HepG2 (cell line): ENCODE results near the gene MT1F. TPM values are rescaled to one million over a fixed set of nuclear protein-coding genes. Genes with fewer than 3 reads are reported as not detected.

Source experiments
- CREM ChIP-seq, 2 experiments: sonication (generic) in 1 of 2; formaldehyde crosslinking in 1 of 2; IDR thresholded peaks; 2 replicates each; pipeline versions ENCODE4 v1.4.0 to v1.6.1; 2016 to 2020; ENCODE audit warnings: antibody characterized with exemption in 1 of 2, mild to moderate bottlenecking in 1 of 2, missing genetic modification reagents in 1 of 2
- DDIT3 ChIP-seq: sonication (generic); formaldehyde crosslinking; IDR thresholded peaks from 2 replicates; pipeline ENCODE4 v1.4.0; 2020; ENCODE audit warnings: mild to moderate bottlenecking, missing genetic modification reagents
- ISX ChIP-seq: sonication (generic); formaldehyde crosslinking; conservative IDR thresholded peaks from 2 replicates; pipeline ENCODE4 v1.5.0; 2020; ENCODE audit warnings: missing genetic modification reagents
- RARA ChIP-seq: IDR thresholded peaks from 2 replicates; pipeline ENCODE4 v1.6.1; 2016; ENCODE audit warnings: missing genetic modification reagents, missing compliant biosample characterization
- SAP130 ChIP-seq: IDR thresholded peaks from 2 replicates; pipeline ENCODE4 v1.6.1; 2016; ENCODE audit warnings: low read depth
- SMYD3 ChIP-seq: sonication (generic); formaldehyde crosslinking; IDR thresholded peaks from 2 replicates; pipeline ENCODE4 v1.8.1; 2023; ENCODE audit warnings: mild to moderate bottlenecking, missing genetic modification reagents
- SRSF9 ChIP-seq: fragments of 200-400 bp; formaldehyde crosslinking; IDR thresholded peaks from 2 replicates; pipeline ENCODE4 v1.6.1; 2018; ENCODE audit warnings: borderline replicate concordance, mild to moderate bottlenecking, low read depth, low read length; ENCODE audit not compliant: insufficient read depth, poor library complexity, severe bottlenecking
- ZNF232 ChIP-seq: sonication (generic); formaldehyde crosslinking; IDR thresholded peaks from 2 replicates; pipeline ENCODE4 v1.4.0; 2020; ENCODE audit warnings: missing genetic modification reagents, borderline replicate concordance
- ZNF329 ChIP-seq: sonication (generic); formaldehyde crosslinking; IDR thresholded peaks from 2 replicates; pipeline ENCODE4 v1.9.0; 2021; ENCODE audit warnings: low read depth, mild to moderate bottlenecking, missing genetic modification reagents
- ZNF354B ChIP-seq: sonication (generic); formaldehyde crosslinking; IDR thresholded peaks from 2 replicates; pipeline ENCODE4 v1.8.0; 2022; ENCODE audit warnings: mild to moderate bottlenecking, missing genetic modification reagents
- ZNF569 ChIP-seq: sonication (generic); formaldehyde crosslinking; IDR thresholded peaks from 2 replicates; pipeline ENCODE4 v1.5.0; 2020; ENCODE audit warnings: mild to moderate bottlenecking, missing genetic modification reagents, moderate library complexity, borderline replicate concordance
- ZNF878 ChIP-seq: sonication (generic); formaldehyde crosslinking; IDR thresholded peaks from 2 replicates; pipeline ENCODE4 v1.8.1; 2023; ENCODE audit warnings: mild to moderate bottlenecking, missing genetic modification reagents, moderate library complexity
- polyA plus RNA-seq, 8 experiments: library from polyadenylated mRNA; depleted of rRNA in 3 of 8; stranded (reverse) in 7 of 8; unstranded in 1 of 8; fragments of >200 nt; fragmentation: Illumina TruSeq in 4 of 8; extraction: Trizol in 4 of 8; gene quantifications; 2 replicates each; pipeline versions ENCODE4 v1.2.1 to v1.2.3, GENCODE V29; 2011 to 2016; ENCODE audit warnings: low read depth in 4 of 8, missing spikeins in 1 of 8, mixed read lengths in 1 of 8; ENCODE audit not compliant: insufficient read depth in 1 of 8
- total RNA-seq, 5 experiments: library from RNA; depleted of rRNA; stranded (reverse); fragments of >200 nt; fragmentation: Illumina TruSeq; extraction: Trizol; gene quantifications; 2 replicates each; pipeline ENCODE4 v1.2.3, GENCODE V29; 2016; ENCODE audit warnings: low read depth in 1 of 5
- TF ChIP-seq, protein P1 (sequence below): sonication (generic); formaldehyde crosslinking; IDR thresholded peaks from 2 replicates; pipeline ENCODE4 v1.8.1; 2023; ENCODE audit warnings: mild to moderate bottlenecking, inconsistent platforms, moderate library complexity, missing genetic modification reagents, borderline replicate concordance
- TF ChIP-seq, protein P2 (sequence below): sonication (generic); formaldehyde crosslinking; IDR thresholded peaks from 2 replicates; pipeline ENCODE4 v1.4.0; 2020; ENCODE audit warnings: low read depth, mild to moderate bottlenecking, missing genetic modification reagents
- TF ChIP-seq, protein P3 (sequence below): sonication (generic); formaldehyde crosslinking; IDR thresholded peaks from 2 replicates; pipeline ENCODE4 v1.4.0; 2020; ENCODE audit warnings: low read depth, missing genetic modification reagents
- TF ChIP-seq, protein P4 (sequence below): sonication (generic); formaldehyde crosslinking; IDR thresholded peaks from 2 replicates; pipeline ENCODE4 v1.9.0; 2021; ENCODE audit warnings: mild to moderate bottlenecking, missing genetic modification reagents

The MT1F gene
- total and polyA plus RNA-seq, 2 of the 13 experiments (the other 11 are each of a cell fraction or from before 2014, with no cell fraction given): 1.9 to 169 TPM

- TF ChIP-seq, protein P1, sequence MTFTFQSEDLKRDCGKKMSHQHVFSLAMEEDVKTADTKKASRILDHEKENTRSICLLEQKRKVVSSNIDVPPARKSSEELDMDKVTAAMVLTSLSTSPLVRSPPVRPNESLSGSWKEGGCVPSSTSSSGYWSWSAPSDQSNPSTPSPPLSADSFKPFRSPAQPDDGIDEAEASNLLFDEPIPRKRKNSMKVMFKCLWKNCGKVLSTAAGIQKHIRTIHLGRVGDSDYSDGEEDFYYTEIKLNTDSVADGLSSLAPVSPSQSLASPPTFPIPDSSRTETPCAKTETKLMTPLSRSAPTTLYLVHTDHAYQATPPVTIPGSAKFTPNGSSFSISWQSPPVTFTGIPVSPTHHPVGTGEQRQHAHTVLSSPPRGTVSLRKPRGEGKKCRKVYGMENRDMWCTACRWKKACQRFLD (CRISPR knock-in tag): no peak
- TF ChIP-seq CREM (IDR thresholded peaks at IDR 0.05) (no peak), CREM (CRISPR knock-in tag; IDR thresholded peaks at IDR 0.05) (no peak), RARA (peak; percentile 30; the same call in 1 of the 2 replicates), ZNF329 (CRISPR knock-in tag) (no peak), SRSF9 (no peak), ISX (CRISPR knock-in tag) (no peak), ZNF569 (CRISPR knock-in tag) (no peak), SAP130 (CRISPR knock-in tag) (0 out of 2 replicates have a peak, but pooled peaks have one; percentile 21), ZNF354B (CRISPR knock-in tag) (no peak), DDIT3 (CRISPR knock-in tag) (no peak), ZNF232 (CRISPR knock-in tag) (no peak), ZNF878 (CRISPR knock-in tag) (no peak), SMYD3 (CRISPR knock-in tag) (no peak)
- TF ChIP-seq, protein P2, sequence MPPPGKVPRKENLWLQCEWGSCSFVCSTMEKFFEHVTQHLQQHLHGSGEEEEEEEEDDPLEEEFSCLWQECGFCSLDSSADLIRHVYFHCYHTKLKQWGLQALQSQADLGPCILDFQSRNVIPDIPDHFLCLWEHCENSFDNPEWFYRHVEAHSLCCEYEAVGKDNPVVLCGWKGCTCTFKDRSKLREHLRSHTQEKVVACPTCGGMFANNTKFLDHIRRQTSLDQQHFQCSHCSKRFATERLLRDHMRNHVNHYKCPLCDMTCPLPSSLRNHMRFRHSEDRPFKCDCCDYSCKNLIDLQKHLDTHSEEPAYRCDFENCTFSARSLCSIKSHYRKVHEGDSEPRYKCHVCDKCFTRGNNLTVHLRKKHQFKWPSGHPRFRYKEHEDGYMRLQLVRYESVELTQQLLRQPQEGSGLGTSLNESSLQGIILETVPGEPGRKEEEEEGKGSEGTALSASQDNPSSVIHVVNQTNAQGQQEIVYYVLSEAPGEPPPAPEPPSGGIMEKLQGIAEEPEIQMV (CRISPR knock-in tag): no peak
- TF ChIP-seq, protein P3, sequence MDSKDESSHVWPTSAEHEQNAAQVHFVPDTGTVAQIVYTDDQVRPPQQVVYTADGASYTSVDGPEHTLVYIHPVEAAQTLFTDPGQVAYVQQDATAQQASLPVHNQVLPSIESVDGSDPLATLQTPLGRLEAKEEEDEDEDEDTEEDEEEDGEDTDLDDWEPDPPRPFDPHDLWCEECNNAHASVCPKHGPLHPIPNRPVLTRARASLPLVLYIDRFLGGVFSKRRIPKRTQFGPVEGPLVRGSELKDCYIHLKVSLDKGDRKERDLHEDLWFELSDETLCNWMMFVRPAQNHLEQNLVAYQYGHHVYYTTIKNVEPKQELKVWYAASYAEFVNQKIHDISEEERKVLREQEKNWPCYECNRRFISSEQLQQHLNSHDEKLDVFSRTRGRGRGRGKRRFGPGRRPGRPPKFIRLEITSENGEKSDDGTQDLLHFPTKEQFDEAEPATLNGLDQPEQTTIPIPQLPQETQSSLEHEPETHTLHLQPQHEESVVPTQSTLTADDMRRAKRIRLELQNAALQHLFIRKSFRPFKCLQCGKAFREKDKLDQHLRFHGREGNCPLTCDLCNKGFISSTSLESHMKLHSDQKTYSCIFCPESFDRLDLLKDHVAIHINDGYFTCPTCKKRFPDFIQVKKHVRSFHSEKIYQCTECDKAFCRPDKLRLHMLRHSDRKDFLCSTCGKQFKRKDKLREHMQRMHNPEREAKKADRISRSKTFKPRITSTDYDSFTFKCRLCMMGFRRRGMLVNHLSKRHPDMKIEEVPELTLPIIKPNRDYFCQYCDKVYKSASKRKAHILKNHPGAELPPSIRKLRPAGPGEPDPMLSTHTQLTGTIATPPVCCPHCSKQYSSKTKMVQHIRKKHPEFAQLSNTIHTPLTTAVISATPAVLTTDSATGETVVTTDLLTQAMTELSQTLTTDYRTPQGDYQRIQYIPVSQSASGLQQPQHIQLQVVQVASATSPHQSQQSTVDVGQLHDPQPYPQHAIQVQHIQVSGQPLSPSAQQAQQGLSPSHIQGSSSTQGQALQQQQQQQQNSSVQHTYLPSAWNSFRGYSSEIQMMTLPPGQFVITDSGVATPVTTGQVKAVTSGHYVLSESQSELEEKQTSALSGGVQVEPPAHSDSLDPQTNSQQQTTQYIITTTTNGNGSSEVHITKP (CRISPR knock-in tag): 0 out of 2 replicates have a peak, but pooled peaks have one; percentile 26
- TF ChIP-seq, protein P4, sequence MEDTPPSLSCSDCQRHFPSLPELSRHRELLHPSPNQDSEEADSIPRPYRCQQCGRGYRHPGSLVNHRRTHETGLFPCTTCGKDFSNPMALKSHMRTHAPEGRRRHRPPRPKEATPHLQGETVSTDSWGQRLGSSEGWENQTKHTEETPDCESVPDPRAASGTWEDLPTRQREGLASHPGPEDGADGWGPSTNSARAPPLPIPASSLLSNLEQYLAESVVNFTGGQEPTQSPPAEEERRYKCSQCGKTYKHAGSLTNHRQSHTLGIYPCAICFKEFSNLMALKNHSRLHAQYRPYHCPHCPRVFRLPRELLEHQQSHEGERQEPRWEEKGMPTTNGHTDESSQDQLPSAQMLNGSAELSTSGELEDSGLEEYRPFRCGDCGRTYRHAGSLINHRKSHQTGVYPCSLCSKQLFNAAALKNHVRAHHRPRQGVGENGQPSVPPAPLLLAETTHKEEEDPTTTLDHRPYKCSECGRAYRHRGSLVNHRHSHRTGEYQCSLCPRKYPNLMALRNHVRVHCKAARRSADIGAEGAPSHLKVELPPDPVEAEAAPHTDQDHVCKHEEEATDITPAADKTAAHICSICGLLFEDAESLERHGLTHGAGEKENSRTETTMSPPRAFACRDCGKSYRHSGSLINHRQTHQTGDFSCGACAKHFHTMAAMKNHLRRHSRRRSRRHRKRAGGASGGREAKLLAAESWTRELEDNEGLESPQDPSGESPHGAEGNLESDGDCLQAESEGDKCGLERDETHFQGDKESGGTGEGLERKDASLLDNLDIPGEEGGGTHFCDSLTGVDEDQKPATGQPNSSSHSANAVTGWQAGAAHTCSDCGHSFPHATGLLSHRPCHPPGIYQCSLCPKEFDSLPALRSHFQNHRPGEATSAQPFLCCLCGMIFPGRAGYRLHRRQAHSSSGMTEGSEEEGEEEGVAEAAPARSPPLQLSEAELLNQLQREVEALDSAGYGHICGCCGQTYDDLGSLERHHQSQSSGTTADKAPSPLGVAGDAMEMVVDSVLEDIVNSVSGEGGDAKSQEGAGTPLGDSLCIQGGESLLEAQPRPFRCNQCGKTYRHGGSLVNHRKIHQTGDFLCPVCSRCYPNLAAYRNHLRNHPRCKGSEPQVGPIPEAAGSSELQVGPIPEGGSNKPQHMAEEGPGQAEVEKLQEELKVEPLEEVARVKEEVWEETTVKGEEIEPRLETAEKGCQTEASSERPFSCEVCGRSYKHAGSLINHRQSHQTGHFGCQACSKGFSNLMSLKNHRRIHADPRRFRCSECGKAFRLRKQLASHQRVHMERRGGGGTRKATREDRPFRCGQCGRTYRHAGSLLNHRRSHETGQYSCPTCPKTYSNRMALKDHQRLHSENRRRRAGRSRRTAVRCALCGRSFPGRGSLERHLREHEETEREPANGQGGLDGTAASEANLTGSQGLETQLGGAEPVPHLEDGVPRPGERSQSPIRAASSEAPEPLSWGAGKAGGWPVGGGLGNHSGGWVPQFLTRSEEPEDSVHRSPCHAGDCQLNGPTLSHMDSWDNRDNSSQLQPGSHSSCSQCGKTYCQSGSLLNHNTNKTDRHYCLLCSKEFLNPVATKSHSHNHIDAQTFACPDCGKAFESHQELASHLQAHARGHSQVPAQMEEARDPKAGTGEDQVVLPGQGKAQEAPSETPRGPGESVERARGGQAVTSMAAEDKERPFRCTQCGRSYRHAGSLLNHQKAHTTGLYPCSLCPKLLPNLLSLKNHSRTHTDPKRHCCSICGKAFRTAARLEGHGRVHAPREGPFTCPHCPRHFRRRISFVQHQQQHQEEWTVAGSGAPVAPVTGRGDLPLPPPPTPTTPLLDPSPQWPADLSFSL: no peak
Observed at GRCh38 chr16:56691885-56692284, 34.1 kb downstream of the MT1F start (continued).
